Upper lobe of right lung (tissue), 1 donor: ENCODE results near the gene GUCY1B1. TPM values are rescaled to one million over a fixed set of nuclear protein-coding genes. Genes with fewer than 3 reads are reported as not detected.

ENCODE experiments used
- ATAC-seq: fragments of 200-7000 bp; cut with Tn5 transposase; one replicate; pipeline ENCODE4 v1.9.1; 2020; ENCODE audit warnings: mild to moderate bottlenecking, moderate library complexity
- DNase-seq: peaks from one replicate; pipeline ENCODE4 v3.0.0-alpha.2; 2020
- H3K27ac ChIP-seq: fragments of 200-600 bp; one replicate; pipeline ENCODE4 v1.8.0; 2022
- H3K27me3 ChIP-seq: fragments of 200-600 bp; one replicate; pipeline ENCODE4 v1.8.0; 2022; ENCODE audit warnings: mild to moderate bottlenecking
- H3K36me3 ChIP-seq: fragments of 200-600 bp; one replicate; pipeline ENCODE4 v1.8.0; 2022
- H3K4me1 ChIP-seq: fragments of 200-600 bp; one replicate; pipeline ENCODE4 v1.8.0; 2022
- H3K4me3 ChIP-seq: fragments of 200-600 bp; one replicate; pipeline ENCODE4 v1.8.0; 2022; ENCODE audit warnings: mild to moderate bottlenecking
- H3K9me3 ChIP-seq: fragments of 200-600 bp; one replicate; pipeline ENCODE4 v1.8.0; 2022
- intact Hi-C: fragments of 100-400 bp; cut with DNase I; formaldehyde crosslinking; loops from one replicate; pipeline ENCODE4 v1.11.0; 2022
- long read RNA-seq: library from polyadenylated mRNA; unstranded; transcript quantifications from one replicate; pipeline ENCODE4 v2.0.0, GENCODE V29; 2021
- total RNA-seq: library from RNA; stranded (reverse); fragmentation: NEBNext Ultra II Directional; extraction: Animal tissue kit (Norgen Biotek cat#: 25700); gene quantifications from one replicate; pipeline ENCODE4 v1.2.1, GENCODE V29; 2021
- TF ChIP-seq, protein P1 (sequence below): fragments of 200-600 bp; IDR thresholded peaks from one replicate; pipeline ENCODE4 v1.8.0; 2022; ENCODE audit warnings: antibody characterized with exemption
- donor health status: DM: no; HTN: yes; CAD: no; lungs with severe emphysema.

GUCY1B1 gene
- total RNA-seq: 21.9 TPM
- long read RNA-seq, transcript GUCY1B1-201 (14 exons, 3,124 nt): major isoform, 60 of 86 reads
- long read RNA-seq, partial matches to known transcripts: 3 of 86 reads
- long read RNA-seq, other reads (novel, unspliced or antisense): 17 of 86 reads

DNA sequence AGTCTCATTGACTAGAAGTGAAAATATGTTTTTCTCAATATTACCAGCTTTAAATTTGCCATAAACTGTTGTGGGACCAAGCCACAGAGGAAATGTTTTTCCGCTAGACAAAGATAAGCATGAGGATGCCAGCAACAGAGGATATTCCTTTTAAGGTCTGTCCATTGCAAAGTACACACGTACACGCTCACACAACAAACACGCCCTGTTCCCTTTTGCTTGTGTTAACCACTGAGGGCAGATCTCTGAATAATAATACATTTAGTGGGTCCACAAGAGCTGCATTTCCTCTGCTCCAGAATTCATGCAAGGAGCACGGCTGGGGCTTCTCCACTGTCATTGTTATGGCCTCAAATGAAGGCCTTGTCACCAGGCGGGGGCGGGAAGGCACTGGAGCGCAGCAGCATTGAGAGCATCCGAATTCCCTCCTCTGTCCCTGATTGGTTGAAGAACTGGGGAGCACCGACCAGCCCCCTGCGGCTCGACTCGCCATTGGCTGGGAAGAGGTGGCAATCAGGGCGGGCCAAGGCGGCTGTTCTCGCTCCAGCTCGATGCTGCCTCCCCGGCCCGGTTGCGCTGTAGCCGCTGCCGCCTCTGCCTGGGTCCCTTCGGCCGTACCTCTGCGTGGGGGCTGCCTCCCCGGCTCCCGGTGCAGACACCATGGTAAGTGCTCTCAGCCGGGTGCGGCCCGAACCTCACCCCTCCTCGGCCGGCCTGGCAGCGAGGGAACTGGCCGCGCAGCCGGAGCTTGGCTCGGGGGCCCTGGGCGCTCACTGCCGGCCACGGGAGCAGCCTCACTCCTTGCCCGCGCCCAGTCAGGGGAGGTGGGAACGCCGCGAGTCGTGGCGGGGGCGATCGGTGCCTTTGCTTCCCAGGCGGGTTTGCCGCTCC is at the start of gene GUCY1B1:
TSS of gene GUCY1B1 (plus strand) at position 541 of the 891 bp plus-strand sequence. CDS start at position 661, 120 bp downstream.
- Histone ChIP-seq H3K9me3 (no peaks in the 10 kb centered on the region), H3K36me3 (no peaks in the 10 kb centered on the region), H3K27me3 (no peaks in the 10 kb centered on the region), H3K27ac (peak within 1 kb of the TSS; percentile 85), H3K4me3 (peak within 1 kb of the TSS; percentile 75), H3K4me1 (peaks cover 3% of the 10 kb centered on the region)
- DNase-seq (peak; percentile 96), ATAC-seq (peak; percentile 99)
- intact Hi-C loops: no loop called here
- TF ChIP-seq, protein P1, sequence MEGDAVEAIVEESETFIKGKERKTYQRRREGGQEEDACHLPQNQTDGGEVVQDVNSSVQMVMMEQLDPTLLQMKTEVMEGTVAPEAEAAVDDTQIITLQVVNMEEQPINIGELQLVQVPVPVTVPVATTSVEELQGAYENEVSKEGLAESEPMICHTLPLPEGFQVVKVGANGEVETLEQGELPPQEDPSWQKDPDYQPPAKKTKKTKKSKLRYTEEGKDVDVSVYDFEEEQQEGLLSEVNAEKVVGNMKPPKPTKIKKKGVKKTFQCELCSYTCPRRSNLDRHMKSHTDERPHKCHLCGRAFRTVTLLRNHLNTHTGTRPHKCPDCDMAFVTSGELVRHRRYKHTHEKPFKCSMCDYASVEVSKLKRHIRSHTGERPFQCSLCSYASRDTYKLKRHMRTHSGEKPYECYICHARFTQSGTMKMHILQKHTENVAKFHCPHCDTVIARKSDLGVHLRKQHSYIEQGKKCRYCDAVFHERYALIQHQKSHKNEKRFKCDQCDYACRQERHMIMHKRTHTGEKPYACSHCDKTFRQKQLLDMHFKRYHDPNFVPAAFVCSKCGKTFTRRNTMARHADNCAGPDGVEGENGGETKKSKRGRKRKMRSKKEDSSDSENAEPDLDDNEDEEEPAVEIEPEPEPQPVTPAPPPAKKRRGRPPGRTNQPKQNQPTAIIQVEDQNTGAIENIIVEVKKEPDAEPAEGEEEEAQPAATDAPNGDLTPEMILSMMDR: peak; percentile 51

DNA sequence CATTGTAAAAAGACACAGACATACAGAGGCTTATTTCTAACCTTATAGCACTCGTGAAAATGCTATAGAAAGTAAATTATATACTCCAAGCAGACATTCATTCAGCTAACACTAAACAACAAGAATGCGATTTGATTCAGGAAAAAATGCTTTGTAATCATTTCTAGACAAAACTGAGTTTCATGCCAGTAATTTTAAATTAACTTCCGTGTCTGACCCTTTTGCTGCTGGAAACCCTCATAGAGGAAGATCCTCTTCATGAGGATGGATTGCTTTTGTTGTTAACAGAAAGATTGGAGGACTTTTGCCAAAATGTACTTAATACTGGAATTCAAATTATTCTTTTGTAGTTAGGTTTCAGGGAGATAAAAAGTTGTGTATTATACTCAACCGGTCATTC is 48.9 kb upstream of the GUCY1B1 start:
- peaks cover 40% of the 10 kb centered on the region for H3K36me3 ChIP-seq
- intact Hi-C loops: no loop called here
- H3K27ac ChIP-seq: no peak overlapping the region
- peaks cover 23% of the 10 kb centered on the region for H3K4me1 ChIP-seq
- no peaks in the 10 kb centered on the region for H3K9me3 ChIP-seq
- H3K4me3 ChIP-seq: no peak overlapping the region
- no peak for ATAC-seq
- no peak for DNase-seq
- no peaks in the 10 kb centered on the region for H3K27me3 ChIP-seq
- TF ChIP-seq, protein P1: no peak

DNA sequence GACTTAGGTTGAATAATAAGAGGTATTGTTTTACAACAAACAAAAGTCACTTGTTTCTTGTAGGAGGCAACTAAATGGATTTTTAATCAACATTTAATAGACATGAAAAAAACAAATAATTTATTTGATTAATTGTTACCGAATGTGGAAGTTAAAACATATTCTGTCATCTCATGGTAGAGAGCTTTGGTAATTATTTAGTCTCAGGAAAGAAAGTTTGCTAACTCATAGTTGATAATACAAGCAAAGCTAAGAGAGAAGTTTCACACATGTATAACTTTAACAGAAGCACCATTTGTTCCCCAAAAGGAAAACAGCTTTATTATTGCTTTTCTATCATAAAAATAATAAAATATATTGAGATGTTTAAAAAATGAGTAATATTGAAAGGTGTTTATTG is 47.3 kb upstream of the GUCY1B1 start:
- TF ChIP-seq, protein P1: no peak
- peaks cover 43% of the 10 kb centered on the region for H3K36me3 ChIP-seq
- no peak overlapping the region for H3K27ac ChIP-seq
- H3K4me1 ChIP-seq: peaks cover 13% of the 10 kb centered on the region
- H3K27me3 ChIP-seq: no peaks in the 10 kb centered on the region
- H3K4me3 ChIP-seq: no peak overlapping the region
- intact Hi-C loops: no loop called here
- H3K9me3 ChIP-seq: no peaks in the 10 kb centered on the region
- ATAC-seq (no peak), DNase-seq (no peak)

DNA sequence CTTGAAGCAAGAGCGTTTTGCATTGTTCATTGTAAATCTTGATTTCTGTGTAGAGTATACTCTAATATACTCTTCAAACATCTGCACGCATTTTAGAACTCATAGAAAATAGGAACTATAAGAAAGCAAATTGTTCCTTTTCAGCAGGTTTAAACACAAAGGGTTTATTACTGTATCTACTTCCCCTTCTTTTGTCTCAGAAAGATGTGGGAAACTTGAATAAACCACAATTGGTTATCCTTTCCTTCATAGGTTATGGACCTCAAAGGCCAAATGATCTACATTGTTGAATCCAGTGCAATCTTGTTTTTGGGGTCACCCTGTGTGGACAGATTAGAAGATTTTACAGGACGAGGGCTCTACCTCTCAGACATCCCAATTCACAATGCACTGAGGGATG is 46.0 kb upstream of the GUCY1B1 start:
- peaks cover 4% of the 10 kb centered on the region for H3K4me1 ChIP-seq
- TF ChIP-seq, protein P1: no peak
- intact Hi-C loops: no loop called here
- H3K9me3 ChIP-seq: no peaks in the 10 kb centered on the region
- peaks cover 43% of the 10 kb centered on the region for H3K36me3 ChIP-seq
- H3K27ac ChIP-seq: no peak overlapping the region
- no peak overlapping the region for H3K4me3 ChIP-seq
- no peak for ATAC-seq
- no peaks in the 10 kb centered on the region for H3K27me3 ChIP-seq
- DNase-seq: no peak

DNA sequence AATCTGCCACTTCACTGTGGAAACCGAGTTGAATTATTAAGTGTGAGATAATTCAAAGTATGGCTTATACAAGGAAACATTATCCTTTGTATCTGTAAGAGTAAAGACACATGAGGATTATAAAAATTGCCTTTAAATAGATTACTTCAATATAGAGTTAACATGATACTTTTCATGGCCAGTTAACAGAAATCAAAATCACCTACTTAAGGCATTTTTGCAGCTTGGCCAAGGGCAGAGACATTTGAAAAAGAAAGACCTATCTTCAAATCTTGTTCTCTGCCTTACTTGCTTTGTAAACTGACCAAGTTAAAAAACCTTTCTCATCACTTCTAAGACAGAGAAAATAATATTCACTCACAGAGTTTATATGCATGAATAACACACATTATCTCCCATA is 44.9 kb upstream of the GUCY1B1 start:
- Histone ChIP-seq H3K4me3 (no peak overlapping the region), H3K4me1 (peaks cover 4% of the 10 kb centered on the region), H3K27me3 (no peaks in the 10 kb centered on the region), H3K27ac (no peak overlapping the region), H3K9me3 (no peaks in the 10 kb centered on the region), H3K36me3 (peaks cover 43% of the 10 kb centered on the region)
- ATAC-seq (no peak), DNase-seq (no peak)
- intact Hi-C loops: no loop called here
- TF ChIP-seq, protein P1: no peak
